HEK293T (cell line): ENCODE data around the gene PCED1B.

ENCODE experiments used
- CTCF ChIA-PET: fragments of 350-600 bp; formaldehyde crosslinking; extraction: SDS; loops from one replicate; lab custom pipeline; 2021; ENCODE audit warnings: antibody characterized with exemption, inconsistent platforms; lab: Yijun Ruan, JAX
- POLR2A ChIA-PET: fragments of 350-600 bp; formaldehyde crosslinking; extraction: SDS; loops from one replicate; lab custom pipeline; 2020; ENCODE audit warnings: antibody characterized with exemption, inconsistent platforms; lab: Yijun Ruan, JAX
- DNase-seq: peaks from one replicate; pipeline ENCODE4 v3.0.0; 2012; ENCODE audit warnings: mixed read lengths; ENCODE audit errors: extremely low spot score
- ARNT ChIP-seq: fragments of 450-650 bp; IDR thresholded peaks from 2 replicates; pipeline ENCODE4 v1.6.1; 2017; ENCODE audit warnings: mild to moderate bottlenecking
- BHLHE40 ChIP-seq: fragments of 450-650 bp; IDR thresholded peaks from 2 replicates; pipeline ENCODE4 v1.6.1; 2016; ENCODE audit warnings: mild to moderate bottlenecking, moderate library complexity, borderline replicate concordance
- CTBP1 ChIP-seq: fragments of 450-650 bp; IDR thresholded peaks from 2 replicates; pipeline ENCODE4 v1.6.1; 2016; ENCODE audit warnings: borderline replicate concordance
- ELF4 ChIP-seq: fragments of 450-650 bp; IDR thresholded peaks from 2 replicates; pipeline ENCODE4 v1.6.1; 2017; ENCODE audit warnings: antibody characterized with exemption
- FOXA1 ChIP-seq: fragments of 450-650 bp; IDR thresholded peaks from 2 replicates; pipeline ENCODE4 v1.6.1; 2016; ENCODE audit warnings: mild to moderate bottlenecking
- FOXK2 ChIP-seq: fragments of 450-650 bp; IDR thresholded peaks from 2 replicates; pipeline ENCODE4 v1.6.1; 2016; ENCODE audit warnings: mild to moderate bottlenecking
- FOXM1 ChIP-seq: fragments of 450-650 bp; IDR thresholded peaks from 2 replicates; pipeline ENCODE4 v1.6.1; 2017; ENCODE audit warnings: mild to moderate bottlenecking, borderline replicate concordance
- HDGF ChIP-seq: fragments of 450-650 bp; IDR thresholded peaks from 2 replicates; pipeline ENCODE4 v1.6.1; 2017; ENCODE audit warnings: antibody characterized with exemption, borderline replicate concordance
- L3MBTL2 ChIP-seq: fragments of 450-650 bp; conservative IDR thresholded peaks from 2 replicates; pipeline ENCODE4 v1.6.1; 2016; ENCODE audit warnings: mild to moderate bottlenecking
- LEF1 ChIP-seq: fragments of 450-650 bp; IDR thresholded peaks from 2 replicates; pipeline ENCODE4 v1.6.1; 2017; ENCODE audit warnings: mild to moderate bottlenecking, borderline replicate concordance
- NFRKB ChIP-seq: fragments of 450-650 bp; IDR thresholded peaks from 2 replicates; pipeline ENCODE4 v1.6.1; 2016; ENCODE audit warnings: mild to moderate bottlenecking, moderate library complexity
- SP1 ChIP-seq: fragments of 450-650 bp; IDR thresholded peaks from 2 replicates; pipeline ENCODE4 v1.6.1; 2017
- SUZ12 ChIP-seq: fragments of 450-650 bp; IDR thresholded peaks from 2 replicates; pipeline ENCODE4 v1.6.1; 2016; ENCODE audit warnings: mild to moderate bottlenecking
- TARDBP ChIP-seq: fragments of 450-650 bp; IDR thresholded peaks from 2 replicates; pipeline ENCODE4 v1.6.1; 2016
- ZNF384 ChIP-seq: fragments of 450-650 bp; IDR thresholded peaks from 2 replicates; pipeline ENCODE4 v1.6.1; 2016
- TF ChIP-seq, protein P1 (sequence below): fragments of 450-650 bp; IDR thresholded peaks from 2 replicates; pipeline ENCODE4 v1.6.1; 2016

PCED1B gene

DNA sequence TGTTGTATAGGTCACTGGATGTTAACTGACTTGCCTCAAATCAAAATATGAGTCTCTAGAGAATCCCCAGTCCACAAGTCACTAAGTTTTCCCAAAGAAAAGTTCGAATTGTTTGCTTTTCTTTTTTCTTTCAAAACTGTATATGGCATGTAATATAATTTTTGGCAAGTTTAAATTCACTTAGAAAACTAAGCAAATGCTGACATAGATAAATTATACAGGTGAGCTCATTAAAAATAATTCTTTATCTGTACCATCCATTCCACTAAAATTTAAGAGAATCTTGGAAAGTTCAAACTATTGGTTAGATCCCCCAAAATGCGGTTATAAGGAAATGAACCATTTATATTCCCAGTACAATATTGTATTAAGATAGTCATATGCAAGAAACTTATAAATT, 145.9 kb downstream of the PCED1B start:
- no peak for TF ChIP-seq LEF1
- ChIA-PET CTCF (interaction anchor here (0.6 kb wide), 1 partner anchor 1100 kb away, joined by 4 read pairs; no protein-coding TSS in a partner anchor), POLR2A (no interaction called here)
- no peak for DNase-seq

DNA sequence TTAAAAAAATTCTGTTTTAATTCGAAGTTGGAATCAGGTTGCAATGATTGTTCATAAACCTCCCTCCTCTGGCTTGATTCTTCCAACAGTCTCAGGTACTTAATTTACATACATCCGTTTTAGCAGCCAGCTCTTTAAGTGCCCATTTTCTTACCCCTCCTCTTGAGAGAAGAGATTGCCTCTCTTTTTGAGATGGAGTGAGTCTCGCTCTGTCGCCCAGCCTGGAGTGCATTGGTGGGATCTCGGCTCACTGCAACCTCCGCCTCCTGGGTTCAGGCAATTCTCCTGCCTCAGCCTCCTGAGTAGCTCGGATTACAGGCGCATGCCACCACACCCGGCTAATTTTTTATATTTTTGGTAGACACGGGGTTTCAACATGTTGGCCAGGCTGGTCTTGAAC, 146.8 kb downstream of the PCED1B start:
- DNase-seq: no peak
- no peak for TF ChIP-seq SP1
- CTCF ChIA-PET: no interaction called here
- POLR2A ChIA-PET: no interaction called here

DNA sequence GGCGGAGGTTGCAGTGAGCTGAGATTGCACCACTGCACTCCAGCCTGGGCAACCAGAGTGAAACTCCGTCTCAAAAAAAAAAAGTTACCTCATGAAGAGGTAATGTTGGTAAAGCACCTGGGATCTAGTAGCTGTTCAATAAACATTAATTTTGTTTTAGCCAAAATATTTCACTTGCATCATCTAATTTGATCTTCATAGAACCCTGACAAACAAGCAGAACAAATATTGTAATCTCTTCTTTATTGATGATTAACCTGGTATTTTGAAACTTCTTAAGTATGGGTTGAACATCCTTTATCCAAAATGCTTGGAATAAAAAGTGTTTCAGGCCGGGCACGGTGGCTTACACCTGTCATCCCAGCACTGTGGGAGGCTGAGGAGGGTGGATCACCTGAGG, 149.4 kb downstream of the PCED1B start:
- POLR2A ChIA-PET: no interaction called here
- TF ChIP-seq SUZ12 (no peak), HDGF (no peak), L3MBTL2 (no peak), FOXA1 (no peak), SP1 (no peak), ARNT (no peak), NFRKB (no peak), ZNF384 (no peak), LEF1 (no peak), BHLHE40 (no peak)
- no peak for DNase-seq
- CTCF ChIA-PET: no interaction called here

DNA sequence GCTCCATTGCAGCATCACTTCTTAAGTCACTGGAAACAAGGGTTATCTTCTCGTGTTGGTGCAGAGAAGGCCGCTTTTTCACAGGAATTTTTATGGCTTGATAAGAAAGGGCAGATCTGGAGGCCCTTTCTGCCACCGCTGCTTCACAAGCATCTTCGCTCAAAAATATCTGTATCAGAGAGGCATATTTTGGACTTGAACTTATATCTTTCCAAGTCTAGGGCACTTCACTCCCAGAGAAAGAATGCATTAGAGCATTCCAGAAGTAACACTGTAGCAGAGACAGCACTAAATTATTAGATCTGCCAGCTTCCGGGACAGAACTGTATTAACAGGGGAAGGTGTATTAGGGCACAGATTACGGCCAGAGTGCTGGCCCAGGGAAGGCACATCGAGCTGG, 152.0 kb downstream of the PCED1B start:
- DNase-seq: no peak
- TF ChIP-seq, protein P1, sequence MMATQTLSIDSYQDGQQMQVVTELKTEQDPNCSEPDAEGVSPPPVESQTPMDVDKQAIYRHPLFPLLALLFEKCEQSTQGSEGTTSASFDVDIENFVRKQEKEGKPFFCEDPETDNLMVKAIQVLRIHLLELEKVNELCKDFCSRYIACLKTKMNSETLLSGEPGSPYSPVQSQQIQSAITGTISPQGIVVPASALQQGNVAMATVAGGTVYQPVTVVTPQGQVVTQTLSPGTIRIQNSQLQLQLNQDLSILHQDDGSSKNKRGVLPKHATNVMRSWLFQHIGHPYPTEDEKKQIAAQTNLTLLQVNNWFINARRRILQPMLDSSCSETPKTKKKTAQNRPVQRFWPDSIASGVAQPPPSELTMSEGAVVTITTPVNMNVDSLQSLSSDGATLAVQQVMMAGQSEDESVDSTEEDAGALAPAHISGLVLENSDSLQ: no peak
- TF ChIP-seq FOXM1 (no peak), FOXA1 (no peak), TARDBP (no peak), NFRKB (no peak), BHLHE40 (no peak), SP1 (no peak), L3MBTL2 (no peak), LEF1 (no peak), CTBP1 (no peak), ZNF384 (no peak)
- ChIA-PET POLR2A (interaction anchor here (0.6 kb wide), 1 partner anchor 684 kb away, joined by 4 read pairs; no protein-coding TSS in a partner anchor), CTCF (no interaction called here)

DNA sequence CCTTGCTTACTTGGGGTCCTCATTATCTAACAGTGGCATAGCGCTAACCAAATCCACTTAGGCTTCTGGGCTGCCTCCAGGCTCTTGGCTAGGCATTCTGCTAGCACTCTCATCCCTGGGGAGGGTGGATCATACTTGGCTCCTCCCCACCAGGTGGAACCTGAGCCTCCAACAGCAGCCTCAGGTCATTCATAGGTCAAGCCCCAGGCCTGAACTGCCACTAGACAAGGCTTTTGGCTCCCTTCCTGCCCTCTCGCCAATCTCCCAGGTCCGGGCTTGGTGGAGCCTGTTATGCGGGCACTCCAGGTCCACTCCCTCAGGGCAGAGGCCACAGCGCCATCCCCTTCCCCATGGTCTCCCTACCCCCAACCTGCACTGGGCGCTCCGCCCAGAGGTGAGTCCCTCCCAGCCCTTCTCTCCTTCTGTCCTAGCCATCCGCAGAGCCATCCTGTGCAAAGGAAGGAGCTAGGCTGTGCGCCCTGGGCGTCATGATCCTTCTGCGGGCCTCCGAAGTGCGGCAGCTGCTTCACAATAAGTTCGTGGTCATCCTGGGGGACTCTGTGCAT, 155.2 kb downstream of the PCED1B start:
- no peak for DNase-seq
- TF ChIP-seq HDGF (no peak), ELF4 (no peak), FOXA1 (no peak), SUZ12 (no peak), LEF1 (no peak), BHLHE40 (no peak), TARDBP (no peak), CTBP1 (no peak), ZNF384 (no peak), SP1 (no peak), ARNT (no peak), FOXM1 (no peak), NFRKB (no peak)
- TF ChIP-seq, protein P1: no peak
- POLR2A ChIA-PET: no interaction called here

DNA sequence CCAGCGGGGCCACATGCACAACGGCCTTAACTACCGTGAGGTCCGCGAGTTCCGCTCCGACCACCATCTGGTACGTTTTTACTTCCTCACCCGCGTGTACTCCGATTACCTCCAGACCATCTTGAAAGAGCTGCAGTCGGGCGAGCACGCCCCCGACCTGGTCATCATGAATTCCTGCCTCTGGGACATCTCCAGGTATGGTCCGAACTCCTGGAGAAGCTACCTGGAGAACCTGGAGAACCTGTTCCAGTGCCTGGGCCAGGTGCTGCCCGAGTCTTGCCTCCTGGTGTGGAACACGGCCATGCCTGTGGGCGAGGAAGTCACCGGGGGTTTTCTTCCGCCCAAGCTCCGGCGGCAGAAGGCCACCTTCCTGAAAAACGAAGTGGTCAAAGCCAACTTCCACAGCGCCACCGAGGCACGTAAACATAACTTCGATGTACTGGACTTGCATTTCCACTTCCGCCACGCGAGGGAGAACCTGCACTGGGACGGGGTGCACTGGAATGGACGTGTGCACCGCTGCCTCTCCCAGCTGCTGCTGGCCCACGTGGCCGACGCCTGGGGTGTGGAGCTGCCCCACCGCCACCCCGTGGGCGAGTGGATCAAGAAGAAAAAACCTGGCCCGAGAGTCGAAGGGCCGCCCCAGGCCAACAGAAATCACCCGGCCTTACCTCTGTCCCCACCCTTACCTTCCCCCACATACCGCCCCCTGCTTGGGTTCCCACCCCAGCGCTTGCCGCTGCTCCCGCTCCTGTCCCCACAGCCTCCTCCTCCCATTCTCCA, 156.0 kb downstream of the PCED1B start:
- TF ChIP-seq ZNF384 (no peak), TARDBP (no peak), SP1 (no peak), FOXA1 (no peak), BHLHE40 (no peak), CTBP1 (no peak), ELF4 (no peak), FOXK2 (no peak), LEF1 (no peak), FOXM1 (no peak), ARNT (no peak), NFRKB (no peak)
- DNase-seq: no peak
- ChIA-PET CTCF (no interaction called here), POLR2A (no interaction called here)

More for the DNA sequence above, 155.2 kb downstream of the PCED1B start:
- CTCF ChIA-PET: no interaction called here

DNA sequence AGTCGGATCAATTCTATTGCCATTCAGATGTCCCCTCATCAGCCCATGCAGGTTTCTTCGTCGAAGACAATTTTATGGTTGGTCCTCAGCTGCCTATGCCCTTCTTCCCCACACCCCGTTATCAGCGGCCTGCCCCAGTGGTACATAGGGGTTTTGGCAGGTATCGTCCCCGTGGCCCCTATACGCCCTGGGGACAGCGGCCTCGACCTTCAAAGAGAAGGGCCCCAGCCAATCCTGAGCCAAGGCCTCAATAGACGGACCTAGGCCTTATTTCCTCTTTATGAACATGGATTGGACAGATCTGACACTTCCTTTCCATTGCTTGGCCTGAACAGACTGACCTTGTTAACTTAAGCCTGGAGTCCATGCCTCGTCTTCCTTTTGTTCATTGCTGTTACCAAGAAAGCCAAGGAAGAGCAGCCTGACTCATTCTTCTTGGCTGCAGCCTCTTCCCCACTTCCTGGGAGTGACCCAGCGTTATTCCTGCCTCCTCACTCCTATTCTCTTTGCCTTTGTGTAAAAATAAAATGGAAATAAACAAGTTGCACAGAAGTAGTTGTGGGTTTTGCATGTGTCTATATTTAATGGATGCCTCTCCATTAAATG, 156.8 kb downstream of the PCED1B start:
- CTCF ChIA-PET: no interaction called here
- POLR2A ChIA-PET: no interaction called here
- no peak for DNase-seq
- TF ChIP-seq TARDBP (no peak), ARNT (no peak), L3MBTL2 (no peak), FOXA1 (no peak), LEF1 (no peak), FOXM1 (no peak), HDGF (no peak), BHLHE40 (no peak), SUZ12 (no peak), SP1 (no peak), NFRKB (no peak), ELF4 (no peak), CTBP1 (no peak), FOXK2 (no peak), ZNF384 (no peak)
- TF ChIP-seq, protein P1: no peak
